Gastroesophageal sphincter (tissue), 4 donors: ENCODE results near the gene ADAMTSL3. TPM values are rescaled to one million over a fixed set of nuclear protein-coding genes. Genes with fewer than 3 reads are reported as not detected.

Experiments used
- ATAC-seq: fragments of 150-250 bp; one replicate; pipeline ENCODE4 v1.9.1; 2016; ENCODE audit warnings: mild to moderate bottlenecking, moderate library complexity
- H3K27ac ChIP-seq, 4 donors: fragments of 200-600 bp; sonication (generic) in 3 of 4; 1 replicate in 3 of 4; 2 replicates in 1 of 4; pipeline ENCODE4 v1.5.1; 2016 to 2019
- H3K27me3 ChIP-seq: fragments of 200-600 bp; sonication (generic); one replicate; pipeline ENCODE4 v1.5.1; 2019
- H3K36me3 ChIP-seq, 2 donors: fragments of 200-600 bp; sonication (generic); one replicate each; pipeline ENCODE4 v1.5.1; 2019; ENCODE audit warnings: control low read depth in 1 of 2
- H3K4me1 ChIP-seq, 3 donors: fragments of 200-600 bp; sonication (generic); 1 replicate in 2 of 3; 2 replicates in 1 of 3; pipeline ENCODE4 v1.5.1; 2016 to 2019; ENCODE audit warnings: control low read depth in 2 of 3
- H3K4me3 ChIP-seq, 2 donors: fragments of 200-600 bp; sonication (generic); one replicate each; pipeline ENCODE4 v1.5.1; 2019; ENCODE audit warnings: mild to moderate bottlenecking in 1 of 2, moderate library complexity in 1 of 2
- H3K9me3 ChIP-seq, 3 donors: fragments of 200-600 bp; sonication (generic); one replicate each; pipeline ENCODE4 v1.5.1; 2017 to 2019; ENCODE audit warnings: control low read depth in 2 of 3
- CTCF ChIP-seq, 4 experiments: fragments of 200-600 bp in 2 of 4; fragments of 450-650 bp in 2 of 4; sonication (generic) in 1 of 4; IDR thresholded peaks; one replicate each; pipeline ENCODE4 v1.5.1; 2017 to 2019; ENCODE audit warnings: antibody characterized with exemption in 4 of 4, mild to moderate bottlenecking in 2 of 4, moderate library complexity in 2 of 4
- EP300 ChIP-seq: sonication (generic); formaldehyde crosslinking; IDR thresholded peaks from one replicate; pipeline ENCODE4 v1.6.1; 2017; ENCODE audit warnings: antibody characterized with exemption, mild to moderate bottlenecking
- POLR2A ChIP-seq, 2 donors: fragments of 450-650 bp; IDR thresholded peaks; one replicate each; pipeline ENCODE4 v1.6.1; 2017; ENCODE audit warnings: antibody characterized with exemption in 2 of 2, mild to moderate bottlenecking in 2 of 2, moderate library complexity in 1 of 2
- POLR2AphosphoS5 ChIP-seq: sonication (generic); formaldehyde crosslinking; IDR thresholded peaks from one replicate; pipeline ENCODE4 v1.6.1; 2017; ENCODE audit warnings: antibody characterized with exemption
- WGBS, 2 donors: methylation state at CpG; one replicate each; pipeline ENCODE4 v1.1.5; 2018; ENCODE audit warnings: low coverage in 1 of 2; 5-methylcytosine and 5-hydroxymethylcytosine counted together
- total RNA-seq, 4 donors: library from RNA; depleted of rRNA; stranded (reverse); fragments of >200 nt; gene quantifications; one replicate each; pipeline ENCODE4 v1.1.0, GENCODE V29; 2016

ADAMTSL3 gene
- total RNA-seq, 4 donors from 2014 or later: 19.4 to 35.9 (median 24.1) TPM

- H3K36me3 ChIP-seq: no peaks in the 10 kb centered on the region
- no peaks in the 10 kb centered on the region for H3K4me1 ChIP-seq
- no peaks in the 10 kb centered on the region for H3K27me3 ChIP-seq
- no peak overlapping the region for H3K27ac ChIP-seq
- H3K9me3 ChIP-seq: no peaks in the 10 kb centered on the region
- ATAC-seq: no peak
- WGBS, 2 donors: 79 to 80% methylated on average over 5 to 6 of the region's 6 CpGs
- no peak overlapping the region for H3K4me3 ChIP-seq
- TF ChIP-seq POLR2AphosphoS5 (no peak), EP300 (no peak), CTCF (IDR thresholded peaks at IDR 0.05) (no peak), POLR2A (IDR thresholded peaks at IDR 0.05) (no peak)
These were observed 350.0 kb downstream of the ADAMTSL3 start for GRCh38 chr15:84003791-84004503.

GRCh38 chr15:84006421-84006820, 352.5 kb downstream of the ADAMTSL3 start:
- H3K4me3 ChIP-seq: no peak overlapping the region
- H3K4me1 ChIP-seq: no peaks in the 10 kb centered on the region
- WGBS, 2 donors: 50 to 61% methylated on average over 4 of the region's 4 CpGs
- H3K9me3 ChIP-seq: no peaks in the 10 kb centered on the region
- no peaks in the 10 kb centered on the region for H3K36me3 ChIP-seq
- ATAC-seq: no peak
- no peak for TF ChIP-seq POLR2AphosphoS5
- no peak for TF ChIP-seq POLR2A (IDR thresholded peaks at IDR 0.05)
- TF ChIP-seq CTCF (IDR thresholded peaks at IDR 0.05): no peak
- no peak for TF ChIP-seq EP300
- H3K27ac ChIP-seq: no peak overlapping the region
- H3K27me3 ChIP-seq: no peaks in the 10 kb centered on the region

GRCh38 chr15:84009616-84010015, 355.7 kb downstream of the ADAMTSL3 start:
- H3K4me1 ChIP-seq: no peaks in the 10 kb centered on the region
- H3K9me3 ChIP-seq: peaks cover 0 to 10% (median 0%) of the 10 kb centered on the region in 3 donors
- no peak for ATAC-seq
- TF ChIP-seq POLR2A (IDR thresholded peaks at IDR 0.05) (no peak), EP300 (no peak), POLR2AphosphoS5 (no peak), CTCF (IDR thresholded peaks at IDR 0.05) (no peak)
- H3K27me3 ChIP-seq: no peaks in the 10 kb centered on the region
- peaks cover 0 to 6% of the 10 kb centered on the region in 2 donors for H3K36me3 ChIP-seq
- no peak overlapping the region for H3K4me3 ChIP-seq
- no peak overlapping the region for H3K27ac ChIP-seq
- 66 to 78% methylated on average over 3 to 7 of the region's 7 CpGs for WGBS, 2 donors

- H3K4me3 ChIP-seq: no peak overlapping the region
- no peaks in the 10 kb centered on the region for H3K4me1 ChIP-seq
- TF ChIP-seq POLR2A (IDR thresholded peaks at IDR 0.05): no peak
- TF ChIP-seq EP300: no peak
- no peak for TF ChIP-seq CTCF (IDR thresholded peaks at IDR 0.05)
- TF ChIP-seq POLR2AphosphoS5: no peak
- peaks cover 0 to 11% of the 10 kb centered on the region in 2 donors for H3K36me3 ChIP-seq
- ATAC-seq: no peak
- H3K27me3 ChIP-seq: no peaks in the 10 kb centered on the region
- WGBS, 2 donors: 63 to 67% methylated on average over 1 of the region's 1 CpG
- H3K9me3 ChIP-seq: peaks cover 0 to 10% (median 0%) of the 10 kb centered on the region in 3 donors
- no peak overlapping the region for H3K27ac ChIP-seq
These were observed 356.3 kb downstream of the ADAMTSL3 start for GRCh38 chr15:84010246-84010645.

- H3K27ac ChIP-seq: no peak overlapping the region
- H3K9me3 ChIP-seq: peaks cover 0 to 10% (median 0%) of the 10 kb centered on the region in 3 donors
- H3K4me1 ChIP-seq: no peaks in the 10 kb centered on the region
- no peak for ATAC-seq
- no peaks in the 10 kb centered on the region for H3K27me3 ChIP-seq
- H3K36me3 ChIP-seq: peaks cover 0 to 39% of the 10 kb centered on the region in 2 donors
- WGBS, 2 donors: 71 to 72% methylated on average over 3 of the region's 3 CpGs
- H3K4me3 ChIP-seq: no peak overlapping the region
- TF ChIP-seq EP300 (no peak), CTCF (IDR thresholded peaks at IDR 0.05) (no peak), POLR2AphosphoS5 (no peak), POLR2A (IDR thresholded peaks at IDR 0.05) (no peak)
These were observed 362.4 kb downstream of the ADAMTSL3 start for GRCh38 chr15:84016371-84016770.
